Upper lobe of right lung (tissue), 1 donor: ENCODE data around the gene NAALADL2. TPM values are rescaled to one million over a fixed set of nuclear protein-coding genes. Genes with fewer than 3 reads are reported as not detected.

Experiments used
- ATAC-seq: fragments of 200-7000 bp; cut with Tn5 transposase; one replicate; pipeline ENCODE4 v1.9.1; 2020; ENCODE audit warnings: mild to moderate bottlenecking, moderate library complexity
- DNase-seq: peaks from one replicate; pipeline ENCODE4 v3.0.0-alpha.2; 2020
- H3K27ac ChIP-seq: fragments of 200-600 bp; one replicate; pipeline ENCODE4 v1.8.0; 2022
- H3K27me3 ChIP-seq: fragments of 200-600 bp; one replicate; pipeline ENCODE4 v1.8.0; 2022; ENCODE audit warnings: mild to moderate bottlenecking
- H3K36me3 ChIP-seq: fragments of 200-600 bp; one replicate; pipeline ENCODE4 v1.8.0; 2022
- H3K4me1 ChIP-seq: fragments of 200-600 bp; one replicate; pipeline ENCODE4 v1.8.0; 2022
- H3K4me3 ChIP-seq: fragments of 200-600 bp; one replicate; pipeline ENCODE4 v1.8.0; 2022; ENCODE audit warnings: mild to moderate bottlenecking
- H3K9me3 ChIP-seq: fragments of 200-600 bp; one replicate; pipeline ENCODE4 v1.8.0; 2022
- intact Hi-C: fragments of 100-400 bp; cut with DNase I; formaldehyde crosslinking; loops from one replicate; pipeline ENCODE4 v1.11.0; 2022
- total RNA-seq: library from RNA; stranded (reverse); fragmentation: NEBNext Ultra II Directional; extraction: Animal tissue kit (Norgen Biotek cat#: 25700); gene quantifications from one replicate; pipeline ENCODE4 v1.2.1, GENCODE V29; 2021
- TF ChIP-seq, protein P1 (sequence below): fragments of 200-600 bp; IDR thresholded peaks from one replicate; pipeline ENCODE4 v1.8.0; 2022; ENCODE audit warnings: antibody characterized with exemption
- donor health status: DM: no; HTN: yes; CAD: no; lungs with severe emphysema.

NAALADL2 gene
- total RNA-seq, 1 donor from 2014 or later, result 8.5 TPM

- Histone ChIP-seq H3K27me3 (no peaks in the 10 kb centered on the region), H3K27ac (no peak overlapping the region), H3K4me1 (no peaks in the 10 kb centered on the region), H3K36me3 (no peaks in the 10 kb centered on the region), H3K9me3 (no peaks in the 10 kb centered on the region), H3K4me3 (no peak overlapping the region)
- intact Hi-C loops, result no loop called here
- ATAC-seq (no peak), DNase-seq (no peak)
- TF ChIP-seq, protein P1, sequence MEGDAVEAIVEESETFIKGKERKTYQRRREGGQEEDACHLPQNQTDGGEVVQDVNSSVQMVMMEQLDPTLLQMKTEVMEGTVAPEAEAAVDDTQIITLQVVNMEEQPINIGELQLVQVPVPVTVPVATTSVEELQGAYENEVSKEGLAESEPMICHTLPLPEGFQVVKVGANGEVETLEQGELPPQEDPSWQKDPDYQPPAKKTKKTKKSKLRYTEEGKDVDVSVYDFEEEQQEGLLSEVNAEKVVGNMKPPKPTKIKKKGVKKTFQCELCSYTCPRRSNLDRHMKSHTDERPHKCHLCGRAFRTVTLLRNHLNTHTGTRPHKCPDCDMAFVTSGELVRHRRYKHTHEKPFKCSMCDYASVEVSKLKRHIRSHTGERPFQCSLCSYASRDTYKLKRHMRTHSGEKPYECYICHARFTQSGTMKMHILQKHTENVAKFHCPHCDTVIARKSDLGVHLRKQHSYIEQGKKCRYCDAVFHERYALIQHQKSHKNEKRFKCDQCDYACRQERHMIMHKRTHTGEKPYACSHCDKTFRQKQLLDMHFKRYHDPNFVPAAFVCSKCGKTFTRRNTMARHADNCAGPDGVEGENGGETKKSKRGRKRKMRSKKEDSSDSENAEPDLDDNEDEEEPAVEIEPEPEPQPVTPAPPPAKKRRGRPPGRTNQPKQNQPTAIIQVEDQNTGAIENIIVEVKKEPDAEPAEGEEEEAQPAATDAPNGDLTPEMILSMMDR, result no peak
These were observed 248.9 kb downstream of the NAALADL2 start for GRCh38 chr3:175107995-175108394.

GRCh38 chr3:175108613-175109151 lies 249.5 kb downstream of the NAALADL2 start:
- no peak for DNase-seq
- Histone ChIP-seq H3K27me3 (no peaks in the 10 kb centered on the region), H3K27ac (no peak overlapping the region), H3K4me1 (no peaks in the 10 kb centered on the region), H3K9me3 (no peaks in the 10 kb centered on the region), H3K4me3 (no peak overlapping the region), H3K36me3 (no peaks in the 10 kb centered on the region)
- no peak for ATAC-seq
- TF ChIP-seq, protein P1, result no peak
- intact Hi-C loops, result no loop called here

DNA sequence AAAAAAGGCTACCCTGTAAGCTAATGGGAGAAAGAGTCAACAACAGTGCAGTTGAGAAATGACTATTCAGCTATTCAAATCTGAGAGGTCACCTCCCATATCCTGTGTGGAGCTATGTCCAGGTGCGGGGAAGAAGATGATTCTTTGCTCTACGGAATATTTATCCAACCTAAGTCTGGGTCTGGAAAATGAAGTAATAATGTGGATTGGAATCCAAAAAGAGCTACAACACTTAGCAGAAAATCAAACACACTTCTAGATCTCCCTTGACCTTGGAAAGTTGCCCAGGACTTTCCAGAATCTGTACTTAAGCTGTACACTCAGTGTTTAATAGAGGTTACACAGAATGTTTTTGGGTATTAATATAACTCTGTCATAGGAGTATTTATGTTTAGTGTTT lies 251.9 kb downstream of the NAALADL2 start:
- intact Hi-C loops, result no loop called here
- TF ChIP-seq, protein P1, result no peak
- no peak overlapping the region for H3K27ac ChIP-seq
- ATAC-seq (peak; percentile 83), DNase-seq (no peak)
- no peak overlapping the region for H3K4me3 ChIP-seq
- no peaks in the 10 kb centered on the region for H3K4me1 ChIP-seq
- no peaks in the 10 kb centered on the region for H3K36me3 ChIP-seq
- H3K27me3 ChIP-seq, result no peaks in the 10 kb centered on the region
- no peaks in the 10 kb centered on the region for H3K9me3 ChIP-seq

DNA sequence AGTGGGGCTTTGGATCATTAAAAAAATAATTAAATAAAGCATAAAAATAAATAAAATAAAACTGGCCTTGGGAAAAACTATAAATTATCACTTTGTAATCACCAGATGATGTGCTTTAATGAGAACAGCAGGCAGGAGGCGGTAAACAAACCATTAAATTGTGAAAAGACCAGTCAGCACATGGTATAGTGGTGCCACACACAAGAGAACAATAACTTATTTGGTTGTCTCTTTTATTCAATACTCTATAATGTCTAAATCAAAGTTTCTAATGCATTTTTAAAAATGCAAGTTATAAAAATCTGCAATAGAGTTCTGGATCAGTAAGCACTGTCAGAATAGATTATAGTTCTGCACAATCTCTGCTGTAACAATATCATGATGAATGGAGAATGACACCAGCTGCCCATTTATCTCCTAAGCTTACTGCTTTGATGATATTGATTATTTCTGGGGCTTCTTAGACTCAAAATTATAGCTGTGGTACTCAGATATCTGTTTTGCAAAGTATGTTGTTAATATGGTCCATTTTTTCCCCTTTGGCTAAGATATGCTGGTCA lies 259.3 kb downstream of the NAALADL2 start:
- Histone ChIP-seq H3K27me3 (no peaks in the 10 kb centered on the region), H3K9me3 (no peaks in the 10 kb centered on the region), H3K27ac (no peak overlapping the region), H3K4me3 (no peak overlapping the region), H3K4me1 (no peaks in the 10 kb centered on the region), H3K36me3 (no peaks in the 10 kb centered on the region)
- intact Hi-C loops, result no loop called here
- TF ChIP-seq, protein P1, result no peak
- ATAC-seq (no peak), DNase-seq (no peak)

DNA sequence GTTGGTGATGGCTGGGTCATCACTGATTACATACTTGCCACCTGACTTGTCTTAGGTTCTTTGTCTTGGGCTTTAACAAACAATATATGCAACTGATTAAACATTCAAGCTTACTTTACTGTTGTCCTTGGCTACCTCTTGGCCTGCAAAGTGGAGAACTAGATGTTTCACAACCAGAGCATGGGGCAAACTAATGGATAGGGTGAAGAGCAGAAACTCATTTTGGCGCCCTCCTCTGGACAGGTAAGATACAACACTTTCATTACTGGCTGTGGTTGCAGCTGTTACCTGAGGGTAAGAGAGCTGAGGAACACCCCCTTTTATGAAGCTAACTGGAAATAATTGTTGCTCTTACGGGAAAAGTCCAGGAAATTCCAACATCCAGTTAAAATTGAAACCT lies 262.1 kb downstream of the NAALADL2 start:
- Histone ChIP-seq H3K27ac (no peak overlapping the region), H3K36me3 (no peaks in the 10 kb centered on the region), H3K27me3 (no peaks in the 10 kb centered on the region), H3K4me3 (no peak overlapping the region), H3K9me3 (no peaks in the 10 kb centered on the region), H3K4me1 (no peaks in the 10 kb centered on the region)
- ATAC-seq, result peak; percentile 93
- DNase-seq, result no peak
- intact Hi-C loops, result no loop called here
- TF ChIP-seq, protein P1, result peak; percentile 34
